IMR-90 (cell line): ENCODE data around the gene PAK5. TPM values are rescaled to one million over a fixed set of nuclear protein-coding genes. Genes with fewer than 3 reads are reported as not detected.

Source experiments
- ATAC-seq: fragments of 200-7000 bp; cut with Tn5 transposase; 2 replicates; pipeline ENCODE4 v1.9.1; 2020; ENCODE audit warnings: low read depth, mild to moderate bottlenecking, moderate library complexity
- BruUV-seq: library from RNA; stranded (reverse); fragments of 400-500 nt; replicated peaks from 2 replicates; lab custom pipeline; 2021; lab: Mats Ljungman, UMichigan
- CTCF ChIA-PET: fragments of 300-600 bp; formaldehyde crosslinking; extraction: SDS; loops from one replicate; lab custom pipeline; 2021; ENCODE audit warnings: antibody characterized with exemption; lab: Yijun Ruan, JAX
- POLR2A ChIA-PET: fragments of 300-600 bp; sonication (Branson Sonifier 250); formaldehyde crosslinking; loops from one replicate; lab custom pipeline; 2022; ENCODE audit warnings: antibody characterized with exemption; ENCODE audit not compliant: unreplicated experiment; lab: Charles Lee
- DNase-seq: peaks from one replicate; pipeline ENCODE4 v3.0.0; 2013
- H2AFZ ChIP-seq: replicated peaks from 2 replicates; pipeline ENCODE3; 2013; ENCODE audit warnings: low read length, mild to moderate bottlenecking; ENCODE audit not compliant: poor library complexity
- H2AK5ac ChIP-seq: 2 replicates; pipeline ENCODE4 v1.6.1; 2013; ENCODE audit warnings: low read depth, low read length, inconsistent platforms
- H2AK9ac ChIP-seq: replicated peaks from 2 replicates; pipeline ENCODE3; 2013; ENCODE audit warnings: mild to moderate bottlenecking, low read depth, low read length, moderate library complexity; ENCODE audit not compliant: poor library complexity
- H2BK120ac ChIP-seq: 2 replicates; pipeline ENCODE4 v1.6.1; 2013; ENCODE audit warnings: low read depth, low read length, inconsistent platforms
- H2BK15ac ChIP-seq: 3 replicates; pipeline ENCODE4 v1.6.1; 2013; ENCODE audit warnings: low read depth, low read length, inconsistent platforms
- H2BK20ac ChIP-seq: 2 replicates; pipeline ENCODE4 v1.6.1; 2013; ENCODE audit warnings: low read depth, mild to moderate bottlenecking, inconsistent platforms, low read length, moderate library complexity
- H2BK5ac ChIP-seq: 2 replicates; pipeline ENCODE4 v1.6.1; 2013; ENCODE audit warnings: mild to moderate bottlenecking, low read depth, low read length, inconsistent platforms; ENCODE audit not compliant: poor library complexity, severe bottlenecking
- H3K14ac ChIP-seq: replicated peaks from 2 replicates; pipeline ENCODE4 v1.6.1; 2013; ENCODE audit warnings: low read depth, low read length, inconsistent platforms
- H3K18ac ChIP-seq: 2 replicates; pipeline ENCODE4 v1.6.1; 2013; ENCODE audit warnings: low read depth, low read length, control low read depth
- H3K23ac ChIP-seq: 2 replicates; pipeline ENCODE4 v1.6.1; 2013; ENCODE audit warnings: low read depth, low read length, inconsistent platforms
- H3K27ac ChIP-seq: 2 replicates; pipeline ENCODE4 v1.5.1; 2013; ENCODE audit warnings: mild to moderate bottlenecking, control low read depth, low read length; ENCODE audit not compliant: insufficient read depth
- H3K27me3 ChIP-seq: 2 replicates; pipeline ENCODE4 v1.6.1; 2013; ENCODE audit warnings: low read length; ENCODE audit not compliant: control insufficient read depth, insufficient read depth
- H3K36me3 ChIP-seq: 2 replicates; pipeline ENCODE4 v1.6.1; 2013; ENCODE audit warnings: low read length, mixed read lengths; ENCODE audit not compliant: control insufficient read depth, insufficient read depth
- H3K4ac ChIP-seq: 2 replicates; pipeline ENCODE4 v1.6.1; 2013; ENCODE audit warnings: low read depth, low read length, inconsistent platforms
- H3K4me1 ChIP-seq: 2 replicates; pipeline ENCODE4 v1.6.1; 2013; ENCODE audit warnings: low read length, mixed read lengths; ENCODE audit not compliant: control insufficient read depth, insufficient read depth
- H3K4me2 ChIP-seq: 2 replicates; pipeline ENCODE4 v1.6.1; 2013; ENCODE audit warnings: low read depth, mild to moderate bottlenecking, control low read depth, low read length, moderate library complexity
- H3K4me3 ChIP-seq: 2 replicates; pipeline ENCODE4 v1.5.1; 2013; ENCODE audit warnings: low read depth, mild to moderate bottlenecking, control low read depth, low read length, moderate library complexity; ENCODE audit not compliant: insufficient read depth
- H3K56ac ChIP-seq: 2 replicates; pipeline ENCODE4 v1.6.1; 2013; ENCODE audit warnings: low read length, inconsistent platforms; ENCODE audit not compliant: insufficient read depth; ENCODE audit errors: extremely low read depth
- H3K79me1 ChIP-seq, 2 experiments: 2 replicates each; pipeline ENCODE4 v1.6.1; 2013; ENCODE audit warnings: low read length in 2 of 2, inconsistent platforms in 1 of 2, low read depth in 1 of 2
- H3K9ac ChIP-seq: 2 replicates; pipeline ENCODE4 v1.6.1; 2013; ENCODE audit warnings: low read depth, low read length, control low read depth
- H3K9me1 ChIP-seq: 2 replicates; pipeline ENCODE4 v1.6.1; 2013; ENCODE audit warnings: low read length, inconsistent platforms; ENCODE audit not compliant: insufficient read depth
- H3K9me3 ChIP-seq: 2 replicates; pipeline ENCODE4 v1.6.1; 2013; ENCODE audit warnings: low read length; ENCODE audit not compliant: control insufficient read depth, insufficient read depth
- H4K20me1 ChIP-seq: 2 replicates; pipeline ENCODE4 v1.6.1; 2013; ENCODE audit warnings: low read length, inconsistent platforms; ENCODE audit not compliant: insufficient read depth
- H4K5ac ChIP-seq: 2 replicates; pipeline ENCODE4 v1.6.1; 2013; ENCODE audit warnings: mild to moderate bottlenecking, low read depth, low read length, control low read depth
- H4K8ac ChIP-seq, 2 experiments: 2 replicates each; pipeline ENCODE4 v1.6.1; 2013; ENCODE audit warnings: low read depth in 2 of 2, low read length in 2 of 2, control low read depth in 1 of 2, inconsistent platforms in 1 of 2
- H4K91ac ChIP-seq: 2 replicates; pipeline ENCODE4 v1.6.1; 2013; ENCODE audit warnings: low read depth, low read length, inconsistent platforms; ENCODE audit not compliant: insufficient read depth
- BHLHE40 ChIP-seq: fragments of 150-350 bp; IDR thresholded peaks from 2 replicates; pipeline ENCODE4 v1.6.1; 2016; ENCODE audit warnings: mild to moderate bottlenecking, low read depth, low read length
- CEBPB ChIP-seq: IDR thresholded peaks from 2 replicates; pipeline ENCODE4 v1.6.1; 2012; ENCODE audit warnings: low read depth, low read length, improper control_type of control experiment
- CHD1 ChIP-seq: IDR thresholded peaks from 2 replicates; pipeline ENCODE4 v1.6.1; 2012; ENCODE audit warnings: low read depth, low read length, improper control_type of control experiment
- FOS ChIP-seq: fragments of 150-350 bp; IDR thresholded peaks from 2 replicates; pipeline ENCODE4 v1.6.1; 2016; ENCODE audit warnings: low read depth, low read length
- MAZ ChIP-seq: IDR thresholded peaks from 2 replicates; pipeline ENCODE4 v1.6.1; 2012; ENCODE audit warnings: low read depth, mild to moderate bottlenecking, low read length, improper control_type of control experiment, moderate library complexity, borderline replicate concordance
- POLR2A ChIP-seq: IDR thresholded peaks from 2 replicates; pipeline ENCODE4 v1.6.1; 2012; ENCODE audit warnings: mild to moderate bottlenecking, low read depth, low read length
- RAD21 ChIP-seq: IDR thresholded peaks from 2 replicates; pipeline ENCODE4 v1.6.1; 2012; ENCODE audit warnings: low read length, improper control_type of control experiment
- RFX5 ChIP-seq: IDR thresholded peaks from 2 replicates; pipeline ENCODE4 v1.8.0; 2012; ENCODE audit warnings: low read depth, mild to moderate bottlenecking, low read length, moderate library complexity
- SMC3 ChIP-seq: fragments of 150-350 bp; IDR thresholded peaks from 2 replicates; pipeline ENCODE4 v1.6.1; 2016; ENCODE audit warnings: low read depth, mild to moderate bottlenecking, antibody characterized with exemption, low read length, moderate library complexity
- WGBS, 2 experiments: methylation state at CpG; one replicate each; pipeline versions ENCODE4 v1.1.5 to v1.1.7; 2013; ENCODE audit warnings: missing lambda C conversion rate in 2 of 2; ENCODE audit not compliant: insufficient read length in 1 of 2; ENCODE audit errors: extremely low coverage in 2 of 2; 5-methylcytosine and 5-hydroxymethylcytosine counted together
- dilution Hi-C: fragments of 300-500 bp; cut with HindIII; formaldehyde crosslinking; loops from one replicate; pipeline ENCODE4 v1.14.3; 2018; ENCODE audit warnings: low sequenced_read_pairs; ENCODE audit not compliant: unreplicated experiment
- in situ Hi-C: fragments of 300-500 bp; cut with MboI; formaldehyde crosslinking; loops from 3 replicates; pipeline ENCODE4 v1.14.3; 2019; ENCODE audit warnings: low sequenced_read_pairs, inconsistent platforms, mixed read lengths
- intact Hi-C: fragments of 100-400 bp; cut with micrococcal nuclease; formaldehyde crosslinking; loops from 2 replicates; pipeline ENCODE4 v1.10.0; 2022
- polyA plus RNA-seq, 3 experiments: library from polyadenylated mRNA; depleted of rRNA; stranded (reverse); fragments of >200 nt; gene quantifications; 2 replicates each; pipeline ENCODE4 v1.2.3, GENCODE V29; 2012; ENCODE audit warnings: low replicate concordance in 1 of 3
- total RNA-seq: library from RNA; depleted of rRNA; stranded (reverse); fragments of >200 nt; gene quantifications from 2 replicates; pipeline ENCODE4 v1.2.3, GENCODE V29; 2012
- TF ChIP-seq, protein P1 (sequence below): fragments of 150-350 bp; IDR thresholded peaks from 2 replicates; pipeline ENCODE4 v1.6.1; 2017; ENCODE audit warnings: mild to moderate bottlenecking, antibody characterized with exemption, low read length, low read depth
- TF ChIP-seq, protein P2 (sequence below): conservative IDR thresholded peaks from 2 replicates; pipeline ENCODE4 v1.5.1; 2012; ENCODE audit warnings: mild to moderate bottlenecking, low read depth, low read length, improper control_type of control experiment

The PAK5 gene
- total and polyA plus RNA-seq, 2 of the 4 experiments (the other 2 are of a cell fraction), result not detected

DNA sequence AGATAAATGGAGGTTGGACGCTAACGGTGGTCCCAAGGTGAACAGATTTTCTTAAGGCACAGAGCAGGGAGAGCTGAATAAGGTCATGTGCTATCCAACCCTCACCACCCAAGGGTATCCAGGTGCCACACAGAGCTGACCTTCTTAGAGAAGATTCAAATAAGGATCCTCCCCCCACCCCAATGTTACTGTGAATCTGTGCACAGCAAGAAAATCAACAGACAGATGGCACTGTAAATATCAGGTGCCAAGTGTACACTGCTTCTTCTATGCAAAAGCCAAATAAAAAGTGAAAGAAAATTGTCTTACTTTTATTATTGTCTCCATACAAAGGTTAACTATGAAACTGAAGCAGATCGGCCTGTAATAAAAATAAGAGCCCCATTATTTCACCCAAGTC lies 96.9 kb downstream of the PAK5 start:
- H4K91ac ChIP-seq, result no peak overlapping the region
- ChIA-PET POLR2A (no interaction called here), CTCF (no interaction called here)
- dilution Hi-C loops (no loop called here), intact Hi-C loops (no loop called here), in situ Hi-C loops (no loop called here)
- H3K27ac ChIP-seq, result no peak overlapping the region
- no peak overlapping the region for H3K4me3 ChIP-seq
- TF ChIP-seq RFX5 (no peak), RAD21 (no peak), POLR2A (no peak), CHD1 (no peak), FOS (no peak), MAZ (no peak), SMC3 (no peak), BHLHE40 (no peak), CEBPB (no peak)
- TF ChIP-seq, protein P1, sequence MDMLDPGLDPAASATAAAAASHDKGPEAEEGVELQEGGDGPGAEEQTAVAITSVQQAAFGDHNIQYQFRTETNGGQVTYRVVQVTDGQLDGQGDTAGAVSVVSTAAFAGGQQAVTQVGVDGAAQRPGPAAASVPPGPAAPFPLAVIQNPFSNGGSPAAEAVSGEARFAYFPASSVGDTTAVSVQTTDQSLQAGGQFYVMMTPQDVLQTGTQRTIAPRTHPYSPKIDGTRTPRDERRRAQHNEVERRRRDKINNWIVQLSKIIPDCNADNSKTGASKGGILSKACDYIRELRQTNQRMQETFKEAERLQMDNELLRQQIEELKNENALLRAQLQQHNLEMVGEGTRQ, result no peak
- TF ChIP-seq, protein P2, sequence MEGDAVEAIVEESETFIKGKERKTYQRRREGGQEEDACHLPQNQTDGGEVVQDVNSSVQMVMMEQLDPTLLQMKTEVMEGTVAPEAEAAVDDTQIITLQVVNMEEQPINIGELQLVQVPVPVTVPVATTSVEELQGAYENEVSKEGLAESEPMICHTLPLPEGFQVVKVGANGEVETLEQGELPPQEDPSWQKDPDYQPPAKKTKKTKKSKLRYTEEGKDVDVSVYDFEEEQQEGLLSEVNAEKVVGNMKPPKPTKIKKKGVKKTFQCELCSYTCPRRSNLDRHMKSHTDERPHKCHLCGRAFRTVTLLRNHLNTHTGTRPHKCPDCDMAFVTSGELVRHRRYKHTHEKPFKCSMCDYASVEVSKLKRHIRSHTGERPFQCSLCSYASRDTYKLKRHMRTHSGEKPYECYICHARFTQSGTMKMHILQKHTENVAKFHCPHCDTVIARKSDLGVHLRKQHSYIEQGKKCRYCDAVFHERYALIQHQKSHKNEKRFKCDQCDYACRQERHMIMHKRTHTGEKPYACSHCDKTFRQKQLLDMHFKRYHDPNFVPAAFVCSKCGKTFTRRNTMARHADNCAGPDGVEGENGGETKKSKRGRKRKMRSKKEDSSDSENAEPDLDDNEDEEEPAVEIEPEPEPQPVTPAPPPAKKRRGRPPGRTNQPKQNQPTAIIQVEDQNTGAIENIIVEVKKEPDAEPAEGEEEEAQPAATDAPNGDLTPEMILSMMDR, result no peak
- H3K18ac ChIP-seq, result no peak overlapping the region
- no peak overlapping the region for H2BK120ac ChIP-seq
- no peak overlapping the region for H4K5ac ChIP-seq
- no peaks in the 10 kb centered on the region for H3K9me1 ChIP-seq
- no peaks in the 10 kb centered on the region for H3K9me3 ChIP-seq
- no peak overlapping the region for H2BK20ac ChIP-seq
- no peaks in the 10 kb centered on the region for H3K36me3 ChIP-seq
- H2AK9ac ChIP-seq, result no peak overlapping the region
- no peak for ATAC-seq
- no TSS peak for BruUV-seq
- no peak overlapping the region for H2BK5ac ChIP-seq
- no peak overlapping the region for H3K4me2 ChIP-seq
- H3K9ac ChIP-seq, result no peak overlapping the region
- no peaks in the 10 kb centered on the region for H3K27me3 ChIP-seq
- H2AK5ac ChIP-seq, result no peak overlapping the region
- H4K20me1 ChIP-seq, result no peaks in the 10 kb centered on the region
- H2AFZ ChIP-seq, result no peak overlapping the region
- H3K4me1 ChIP-seq, result no peaks in the 10 kb centered on the region
- no peaks in the 10 kb centered on the region for H3K79me1 ChIP-seq
- H2BK15ac ChIP-seq, result no peak overlapping the region
- no CpG with 5 or more reads among the region's 3 CpGs for WGBS, 2 experiments
- no peak for DNase-seq
- H4K8ac ChIP-seq, result no peak overlapping the region
- H3K56ac ChIP-seq, result no peak overlapping the region
- no peak overlapping the region for H3K14ac ChIP-seq
- H3K4ac ChIP-seq, result no peak overlapping the region
- H3K23ac ChIP-seq, result no peak overlapping the region
